Stimulated activated naive CD4-positive, alpha-beta T cell (primary cell): ENCODE measurements around the gene AHCYL2.
A peak's percentile ranks its signal among the peaks of the same experiment; 100 is the strongest.
"Not testable (repeated sequence)": the region's sequence is repeated elsewhere in the genome, so short reads cannot be mapped to it uniquely, and the experiment has no call there.

Experiments
- DNase-seq, 6 experiments: peaks; one replicate each; lab custom pipeline; 2025; lab: John Stamatoyannopoulos, UW

Gene AHCYL2

GRCh38 chr7:129285111-129285510 lies 60.3 kb downstream of the AHCYL2 start:
- DNase-seq, result no peak

- DNase-seq, result no peak
Observed at GRCh38 chr7:129292861-129293260, 68.0 kb downstream of the AHCYL2 start.

GRCh38 chr7:129295015-129295423 lies 70.2 kb downstream of the AHCYL2 start:
- DNase-seq, result no peak

GRCh38 chr7:129298268-129298893 lies 73.6 kb downstream of the AHCYL2 start:
- DNase-seq, result peak; percentile 2 to 55 (median 35)

GRCh38 chr7:129299889-129300288 lies 75.1 kb downstream of the AHCYL2 start:
- no peak for DNase-seq

GRCh38 chr7:129300299-129300698 lies 75.5 kb downstream of the AHCYL2 start:
- DNase-seq, result not testable (repeated sequence)

GRCh38 chr7:129307592-129307991 lies 82.8 kb downstream of the AHCYL2 start:
- no peak for DNase-seq

- no peak for DNase-seq
Observed at GRCh38 chr7:129308047-129308446, 83.2 kb downstream of the AHCYL2 start.

GRCh38 chr7:129311429-129311828 lies 86.6 kb downstream of the AHCYL2 start:
- DNase-seq, result no peak

- no peak for DNase-seq
Observed at GRCh38 chr7:129313282-129313681, 88.5 kb downstream of the AHCYL2 start.

- DNase-seq, result no peak
Observed at GRCh38 chr7:129315960-129316359, 91.1 kb downstream of the AHCYL2 start.

GRCh38 chr7:129317450-129317849 lies 92.6 kb downstream of the AHCYL2 start:
- DNase-seq, result no peak

- DNase-seq, result no peak
Observed at GRCh38 chr7:129327076-129327475, 102.2 kb downstream of the AHCYL2 start.

GRCh38 chr7:129332254-129333035 lies 107.6 kb downstream of the AHCYL2 start:
- DNase-seq, result no peak

- no peak for DNase-seq
Observed at GRCh38 chr7:129334473-129334872, 109.6 kb downstream of the AHCYL2 start.

GRCh38 chr7:129338450-129338849 lies 113.6 kb downstream of the AHCYL2 start:
- DNase-seq, result no peak

GRCh38 chr7:129341212-129341611 lies 116.4 kb downstream of the AHCYL2 start:
- DNase-seq, result no peak

GRCh38 chr7:129341816-129342806 lies 117.3 kb downstream of the AHCYL2 start:
- no peak for DNase-seq

- peak in 2 of 6 experiments; percentile 22 to 45 for DNase-seq
Observed at GRCh38 chr7:129343099-129343700, 118.4 kb downstream of the AHCYL2 start.

- no peak for DNase-seq
Observed at GRCh38 chr7:129347330-129347729, 122.5 kb downstream of the AHCYL2 start.

- DNase-seq, result no peak
Observed at GRCh38 chr7:129348023-129348740, 123.4 kb downstream of the AHCYL2 start.
